ENCODE measurements around the gene STAB2.

- TF ChIP-seq POLR2A (IDR thresholded peaks at IDR 0.05) (no peak), CTCF (IDR thresholded peaks at IDR 0.05) (no peak)
Measured at GRCh38 chr12:103560604-103561101, 26.4 kb upstream of the STAB2 start.

Measured in right lobe of liver (tissue), 4 donors.